Subcutaneous abdominal adipose tissue (tissue), 5 donors: Measurements from ENCODE around the gene PRTFDC1.
A peak's percentile ranks its signal among the peaks of the same experiment; 100 is the strongest.

Experiments
- H3K27ac ChIP-seq: one replicate; pipeline ENCODE4 v1.7.0; 2013; ENCODE audit warnings: low read depth, mild to moderate bottlenecking, inconsistent platforms, low read length, moderate library complexity
- H3K27me3 ChIP-seq, 5 donors: one replicate each; pipeline ENCODE4 v1.7.0; 2013; ENCODE audit warnings: low read length in 5 of 5, inconsistent platforms in 1 of 5; ENCODE audit not compliant: control insufficient read depth in 5 of 5, insufficient read depth in 4 of 5
- H3K36me3 ChIP-seq, 5 donors: one replicate each; pipeline ENCODE4 v1.7.0; 2013; ENCODE audit warnings: low read length in 5 of 5; ENCODE audit not compliant: control insufficient read depth in 5 of 5, insufficient read depth in 5 of 5
- H3K4me1 ChIP-seq, 5 donors: one replicate each; pipeline ENCODE4 v1.7.0; 2013; ENCODE audit warnings: low read length in 5 of 5, mild to moderate bottlenecking in 3 of 5, moderate library complexity in 1 of 5; ENCODE audit not compliant: control insufficient read depth in 5 of 5, insufficient read depth in 5 of 5
- H3K4me3 ChIP-seq, 5 donors: one replicate each; pipeline ENCODE4 v1.7.0; 2013; ENCODE audit warnings: low read length in 5 of 5, low read depth in 1 of 5
- H3K9ac ChIP-seq, 5 donors: one replicate each; pipeline ENCODE4 v1.7.0; 2013; ENCODE audit warnings: low read length in 5 of 5, mild to moderate bottlenecking in 4 of 5, moderate library complexity in 3 of 5
- H3K9me3 ChIP-seq, 5 donors: one replicate each; pipeline ENCODE4 v1.7.0; 2013; ENCODE audit warnings: low read length in 5 of 5; ENCODE audit not compliant: control insufficient read depth in 5 of 5
- donor health status: healthy.
- donor health status: healthy.
- donor health status: healthy.
- donor health status: healthy.
- donor health status: healthy.

PRTFDC1 gene

GRCh38 chr10:24952143-24952706 lies at the start of gene PRTFDC1:
Gene PRTFDC1 (minus strand): TSS chr10:24952606. CDS start chr10:24952575, 31 bp downstream.
- Histone ChIP-seq H3K27me3 (no peaks in the 10 kb centered on the region), H3K27ac (peak within 1 kb of the TSS; percentile 67), H3K4me3 (peak within 1 kb of the TSS; percentile 68 to 83 (median 74)), H3K9ac (peak within 1 kb of the TSS in 4 of 5 donors; percentile 42 to 81 (median 62)), H3K9me3 (no peaks in the 10 kb centered on the region), H3K4me1 (peaks cover 4 to 29% (median 24%) of the 10 kb centered on the region in 5 donors), H3K36me3 (no peaks in the 10 kb centered on the region)

- Histone ChIP-seq H3K9me3 (peaks cover 0 to 9% (median 4%) of the 10 kb centered on the region in 5 donors), H3K27me3 (no peaks in the 10 kb centered on the region), H3K4me3 (no peak overlapping the region), H3K4me1 (no peaks in the 10 kb centered on the region), H3K9ac (no peak overlapping the region), H3K27ac (no peak overlapping the region), H3K36me3 (no peaks in the 10 kb centered on the region)
These were observed 45.6 kb upstream of the PRTFDC1 start for GRCh38 chr10:24998044-24998443.

DNA sequence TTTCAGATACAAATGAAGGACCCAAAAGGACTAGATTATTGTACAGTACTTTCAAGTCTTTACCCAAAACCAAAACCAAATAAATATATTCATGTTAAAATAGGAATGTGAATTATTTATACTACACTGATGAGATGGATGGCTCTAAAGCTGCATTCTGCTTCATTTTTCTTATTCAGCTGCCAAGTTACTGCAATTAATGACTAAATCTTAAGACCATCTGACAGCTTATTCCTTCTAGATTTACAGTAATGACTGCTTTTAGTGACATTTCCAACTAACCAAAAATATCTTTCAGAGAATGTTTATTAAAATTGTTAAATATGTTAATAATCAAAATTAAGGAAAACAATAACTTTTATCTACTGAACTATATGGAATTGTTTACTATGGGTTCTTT lies 42.7 kb upstream of the PRTFDC1 start:
- H3K36me3 ChIP-seq = no peaks in the 10 kb centered on the region
- no peaks in the 10 kb centered on the region for H3K4me1 ChIP-seq
- H3K9me3 ChIP-seq = peaks cover 0 to 2% (median 0%) of the 10 kb centered on the region in 5 donors
- H3K4me3 ChIP-seq = no peak overlapping the region
- H3K9ac ChIP-seq = no peak overlapping the region
- H3K27ac ChIP-seq = no peak overlapping the region
- no peaks in the 10 kb centered on the region for H3K27me3 ChIP-seq

DNA sequence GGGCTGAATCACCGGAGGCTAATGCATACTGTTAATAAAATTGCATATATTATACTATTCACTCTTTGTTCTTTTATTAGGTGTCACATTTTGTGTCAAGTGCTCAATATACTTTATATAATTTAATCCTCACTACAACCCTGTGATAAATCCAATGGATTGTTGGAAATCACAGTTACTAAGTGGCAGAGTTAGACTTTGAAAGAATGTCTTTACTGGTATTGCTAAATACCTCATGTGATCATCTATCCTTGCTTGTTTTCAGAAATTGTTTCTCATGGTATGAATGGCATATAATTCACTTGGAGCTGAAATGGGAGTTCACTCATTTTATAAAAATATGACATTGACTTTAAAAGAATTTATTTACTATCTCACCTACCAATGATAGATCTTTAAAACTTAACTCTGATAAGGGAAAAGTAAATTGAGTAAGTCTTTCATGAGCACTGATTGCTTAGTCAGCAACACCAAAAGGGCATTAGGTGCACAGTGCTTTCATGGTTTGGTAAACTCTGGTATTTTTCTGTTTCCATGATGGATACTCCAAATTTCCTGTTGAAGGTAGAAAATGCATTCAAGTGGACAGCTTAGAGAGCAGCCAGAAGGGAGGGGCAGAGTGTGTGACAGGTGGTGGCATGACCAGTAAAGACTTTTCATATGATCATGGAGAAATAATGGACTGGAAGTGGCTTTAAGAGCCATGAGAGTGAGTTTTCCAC lies 41.0 kb upstream of the PRTFDC1 start:
- Histone ChIP-seq H3K4me1 (peaks cover 0 to 3% (median 0%) of the 10 kb centered on the region in 5 donors), H3K9ac (no peak overlapping the region), H3K27me3 (no peaks in the 10 kb centered on the region), H3K27ac (no peak overlapping the region), H3K36me3 (no peaks in the 10 kb centered on the region), H3K9me3 (no peaks in the 10 kb centered on the region), H3K4me3 (no peak overlapping the region)

GRCh38 chr10:24992512-24993133 lies 40.2 kb upstream of the PRTFDC1 start:
- no peaks in the 10 kb centered on the region for H3K27me3 ChIP-seq
- H3K36me3 ChIP-seq = no peaks in the 10 kb centered on the region
- H3K9ac ChIP-seq = no peak overlapping the region
- no peak overlapping the region for H3K27ac ChIP-seq
- H3K4me3 ChIP-seq = no peak overlapping the region
- peaks cover 0 to 3% (median 0%) of the 10 kb centered on the region in 5 donors for H3K4me1 ChIP-seq
- H3K9me3 ChIP-seq = no peaks in the 10 kb centered on the region

- Histone ChIP-seq H3K27me3 (no peaks in the 10 kb centered on the region), H3K4me1 (peaks cover 0 to 3% (median 0%) of the 10 kb centered on the region in 5 donors), H3K9ac (no peak overlapping the region), H3K36me3 (no peaks in the 10 kb centered on the region), H3K9me3 (no peaks in the 10 kb centered on the region), H3K27ac (no peak overlapping the region), H3K4me3 (no peak overlapping the region)
These were observed 38.9 kb upstream of the PRTFDC1 start for GRCh38 chr10:24991298-24991697.

DNA sequence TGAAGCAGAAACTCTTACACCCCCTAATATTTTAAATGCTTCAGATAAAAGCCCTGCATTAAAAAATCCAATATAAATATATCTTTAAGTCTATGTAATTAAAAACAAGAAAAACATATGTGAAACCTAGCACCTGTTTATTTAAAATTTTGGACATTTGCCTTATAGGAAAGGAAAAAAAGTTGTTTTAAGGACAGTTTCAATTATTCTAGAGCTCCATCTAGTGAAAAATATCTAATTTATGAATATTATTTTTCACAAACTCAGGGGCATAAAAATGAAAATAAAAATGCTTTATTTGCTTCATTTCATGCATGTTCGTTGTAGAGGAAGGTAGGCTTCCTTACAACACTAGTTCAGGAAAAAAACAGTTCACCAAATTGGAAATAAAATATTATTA lies 37.5 kb upstream of the PRTFDC1 start:
- Histone ChIP-seq H3K4me3 (no peak overlapping the region), H3K4me1 (peaks cover 0 to 7% (median 5%) of the 10 kb centered on the region in 5 donors), H3K36me3 (no peaks in the 10 kb centered on the region), H3K9ac (no peak overlapping the region), H3K27me3 (no peaks in the 10 kb centered on the region), H3K27ac (no peak overlapping the region), H3K9me3 (no peaks in the 10 kb centered on the region)

DNA sequence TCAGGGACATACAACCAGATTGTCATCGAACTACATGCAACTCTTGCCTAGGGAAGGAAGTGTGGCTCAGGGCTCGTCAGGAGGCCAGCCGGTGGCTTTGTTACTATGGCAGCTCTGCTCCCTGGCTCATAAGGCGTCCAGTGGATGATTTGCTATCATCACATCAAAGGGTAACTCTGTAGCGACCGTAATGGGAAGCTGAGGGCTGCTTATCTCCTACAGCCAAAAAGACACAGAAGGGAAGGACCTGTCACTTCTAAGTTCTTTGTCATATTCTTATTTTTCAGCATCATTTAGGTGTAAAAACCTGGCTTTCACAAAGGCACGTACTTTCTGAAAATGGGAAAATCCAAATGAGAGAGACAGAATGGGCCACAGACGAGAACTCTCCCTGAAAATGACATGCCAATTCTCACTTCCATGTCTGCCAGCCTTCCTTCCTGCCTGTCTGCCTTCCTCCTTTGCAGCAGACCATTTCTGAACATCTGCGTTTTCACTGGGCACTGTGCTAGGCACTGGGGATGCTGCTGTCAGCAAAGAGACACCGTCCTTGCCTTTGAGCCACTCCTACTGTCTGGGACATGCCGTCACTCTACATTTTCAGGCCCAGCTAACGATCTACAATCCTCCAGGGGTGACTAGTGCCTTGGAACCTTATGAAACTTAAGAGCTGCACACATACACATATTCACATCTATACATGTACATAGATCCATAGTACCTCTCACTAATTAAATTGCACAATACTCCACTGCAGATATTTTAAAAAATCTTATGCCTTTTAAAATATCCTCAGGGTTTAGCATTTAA lies 36.6 kb upstream of the PRTFDC1 start:
- Histone ChIP-seq H3K27ac (no peak overlapping the region), H3K4me1 (peaks cover 0 to 12% (median 8%) of the 10 kb centered on the region in 5 donors), H3K36me3 (no peaks in the 10 kb centered on the region), H3K4me3 (no peak overlapping the region), H3K9me3 (no peaks in the 10 kb centered on the region), H3K27me3 (no peaks in the 10 kb centered on the region), H3K9ac (no peak overlapping the region)

- Histone ChIP-seq H3K4me1 (peaks cover 0 to 14% (median 8%) of the 10 kb centered on the region in 5 donors), H3K9ac (no peak overlapping the region), H3K9me3 (no peaks in the 10 kb centered on the region), H3K4me3 (no peak overlapping the region), H3K27me3 (no peaks in the 10 kb centered on the region), H3K27ac (no peak overlapping the region), H3K36me3 (no peaks in the 10 kb centered on the region)
These were observed 32.5 kb upstream of the PRTFDC1 start for GRCh38 chr10:24984906-24985305.
